Gastroesophageal sphincter (tissue), 4 donors: Measurements from ENCODE around the gene KCNK5. TPM values are rescaled to one million over a fixed set of nuclear protein-coding genes. Genes with fewer than 3 reads are reported as not detected.

Source experiments
- ATAC-seq: fragments of 150-250 bp; one replicate; pipeline ENCODE4 v1.9.1; 2016; ENCODE audit warnings: mild to moderate bottlenecking, moderate library complexity
- H3K27ac ChIP-seq, 4 donors: fragments of 200-600 bp; sonication (generic) in 3 of 4; 1 replicate in 3 of 4; 2 replicates in 1 of 4; pipeline ENCODE4 v1.5.1; 2016 to 2019
- H3K27me3 ChIP-seq: fragments of 200-600 bp; sonication (generic); one replicate; pipeline ENCODE4 v1.5.1; 2019
- H3K36me3 ChIP-seq, 2 donors: fragments of 200-600 bp; sonication (generic); one replicate each; pipeline ENCODE4 v1.5.1; 2019; ENCODE audit warnings: control low read depth in 1 of 2
- H3K4me1 ChIP-seq, 3 donors: fragments of 200-600 bp; sonication (generic); 1 replicate in 2 of 3; 2 replicates in 1 of 3; pipeline ENCODE4 v1.5.1; 2016 to 2019; ENCODE audit warnings: control low read depth in 2 of 3
- H3K4me3 ChIP-seq, 2 donors: fragments of 200-600 bp; sonication (generic); one replicate each; pipeline ENCODE4 v1.5.1; 2019; ENCODE audit warnings: mild to moderate bottlenecking in 1 of 2, moderate library complexity in 1 of 2
- H3K9me3 ChIP-seq, 3 donors: fragments of 200-600 bp; sonication (generic); one replicate each; pipeline ENCODE4 v1.5.1; 2017 to 2019; ENCODE audit warnings: control low read depth in 2 of 3
- EP300 ChIP-seq: sonication (generic); formaldehyde crosslinking; IDR thresholded peaks from one replicate; pipeline ENCODE4 v1.6.1; 2017; ENCODE audit warnings: antibody characterized with exemption, mild to moderate bottlenecking
- POLR2A ChIP-seq, 2 donors: fragments of 450-650 bp; IDR thresholded peaks; one replicate each; pipeline ENCODE4 v1.6.1; 2017; ENCODE audit warnings: antibody characterized with exemption in 2 of 2, mild to moderate bottlenecking in 2 of 2, moderate library complexity in 1 of 2
- POLR2AphosphoS5 ChIP-seq: sonication (generic); formaldehyde crosslinking; IDR thresholded peaks from one replicate; pipeline ENCODE4 v1.6.1; 2017; ENCODE audit warnings: antibody characterized with exemption
- WGBS, 2 donors: methylation state at CpG; one replicate each; pipeline ENCODE4 v1.1.5; 2018; ENCODE audit warnings: low coverage in 1 of 2; 5-methylcytosine and 5-hydroxymethylcytosine counted together
- total RNA-seq, 4 donors: library from RNA; depleted of rRNA; stranded (reverse); fragments of >200 nt; gene quantifications; one replicate each; pipeline ENCODE4 v1.1.0, GENCODE V29; 2016
- TF ChIP-seq, protein P1 (sequence below), 4 experiments: fragments of 200-600 bp in 2 of 4; fragments of 450-650 bp in 2 of 4; sonication (generic) in 1 of 4; IDR thresholded peaks; one replicate each; pipeline ENCODE4 v1.5.1; 2017 to 2019; ENCODE audit warnings: antibody characterized with exemption in 4 of 4, mild to moderate bottlenecking in 2 of 4, moderate library complexity in 2 of 4

Gene KCNK5
- total RNA-seq, 4 donors from 2014 or later = 7.3 to 11.5 (median 8.0) TPM

DNA sequence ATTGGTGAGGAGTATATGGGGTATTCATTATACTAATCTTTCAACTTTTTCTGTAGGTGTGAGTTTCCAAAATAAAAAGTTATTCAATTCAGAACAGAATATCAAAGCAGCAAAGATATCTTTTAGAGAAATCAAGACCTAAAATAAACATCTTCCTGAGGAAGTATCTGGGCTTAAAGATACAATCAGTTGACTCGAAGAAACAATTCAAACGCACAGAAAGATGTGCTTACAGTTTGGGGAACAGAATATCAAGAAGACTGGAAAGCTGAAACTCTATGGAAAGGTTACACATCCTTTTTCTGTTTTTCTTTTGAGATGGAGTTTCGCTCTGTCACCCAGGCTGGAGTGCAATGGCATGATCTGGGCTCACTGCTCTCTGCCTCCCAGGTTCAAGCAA lies 78.1 kb downstream of the KCNK5 start:
- whole genome bisulfite sequencing, 2 donors = 47 to 49% methylated on average over 3 of the region's 3 CpGs
- Histone ChIP-seq H3K4me3 (no peak overlapping the region), H3K9me3 (no peaks in the 10 kb centered on the region), H3K4me1 (no peaks in the 10 kb centered on the region), H3K36me3 (no peaks in the 10 kb centered on the region), H3K27ac (no peak overlapping the region), H3K27me3 (peaks cover 53% of the 10 kb centered on the region)
- ATAC-seq = no peak
- TF ChIP-seq POLR2AphosphoS5 = no peak
- no peak for TF ChIP-seq EP300
- TF ChIP-seq POLR2A (IDR thresholded peaks at IDR 0.05) = no peak
- TF ChIP-seq, protein P1, sequence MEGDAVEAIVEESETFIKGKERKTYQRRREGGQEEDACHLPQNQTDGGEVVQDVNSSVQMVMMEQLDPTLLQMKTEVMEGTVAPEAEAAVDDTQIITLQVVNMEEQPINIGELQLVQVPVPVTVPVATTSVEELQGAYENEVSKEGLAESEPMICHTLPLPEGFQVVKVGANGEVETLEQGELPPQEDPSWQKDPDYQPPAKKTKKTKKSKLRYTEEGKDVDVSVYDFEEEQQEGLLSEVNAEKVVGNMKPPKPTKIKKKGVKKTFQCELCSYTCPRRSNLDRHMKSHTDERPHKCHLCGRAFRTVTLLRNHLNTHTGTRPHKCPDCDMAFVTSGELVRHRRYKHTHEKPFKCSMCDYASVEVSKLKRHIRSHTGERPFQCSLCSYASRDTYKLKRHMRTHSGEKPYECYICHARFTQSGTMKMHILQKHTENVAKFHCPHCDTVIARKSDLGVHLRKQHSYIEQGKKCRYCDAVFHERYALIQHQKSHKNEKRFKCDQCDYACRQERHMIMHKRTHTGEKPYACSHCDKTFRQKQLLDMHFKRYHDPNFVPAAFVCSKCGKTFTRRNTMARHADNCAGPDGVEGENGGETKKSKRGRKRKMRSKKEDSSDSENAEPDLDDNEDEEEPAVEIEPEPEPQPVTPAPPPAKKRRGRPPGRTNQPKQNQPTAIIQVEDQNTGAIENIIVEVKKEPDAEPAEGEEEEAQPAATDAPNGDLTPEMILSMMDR (IDR thresholded peaks at IDR 0.05) = no peak

DNA sequence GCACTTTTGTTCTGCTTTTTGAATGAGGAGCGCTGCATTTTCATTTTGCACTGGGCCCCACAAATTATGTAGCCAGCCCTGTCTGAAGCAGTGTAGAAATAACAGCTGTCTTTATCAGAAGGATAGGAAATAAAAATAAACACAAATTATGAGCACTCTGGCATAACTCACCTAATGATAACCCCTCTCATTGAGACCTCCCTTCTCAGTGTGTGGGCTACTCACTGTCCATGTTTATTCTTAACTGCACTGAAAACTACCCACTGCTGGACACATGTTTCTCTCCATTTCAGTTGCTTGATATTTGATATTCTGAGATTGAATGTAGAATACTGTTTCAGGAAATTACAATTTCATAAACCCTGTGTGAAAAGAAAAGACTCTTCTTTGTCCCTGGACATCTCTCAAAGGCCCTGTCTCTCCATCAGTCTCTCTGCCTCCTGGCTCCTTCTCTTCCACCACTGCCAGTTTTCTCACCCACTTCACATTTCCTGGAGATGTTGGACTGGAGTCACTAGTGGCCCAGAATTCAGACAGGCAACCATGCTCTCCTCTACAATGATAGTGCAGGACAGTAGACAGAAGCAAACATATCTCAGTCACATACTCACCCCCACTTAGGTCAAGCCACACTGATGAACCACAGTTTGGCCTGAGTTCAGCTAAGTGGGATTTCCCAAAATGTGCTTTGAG lies 84.6 kb downstream of the KCNK5 start:
- WGBS, 2 donors = 60 to 89% methylated on average over 1 of the region's 1 CpG
- TF ChIP-seq EP300 (no peak), POLR2AphosphoS5 (no peak), POLR2A (IDR thresholded peaks at IDR 0.05) (no peak)
- TF ChIP-seq, protein P1 (IDR thresholded peaks at IDR 0.05) = no peak
- Histone ChIP-seq H3K4me3 (no peak overlapping the region), H3K27me3 (peaks cover 54% of the 10 kb centered on the region), H3K36me3 (no peaks in the 10 kb centered on the region), H3K27ac (no peak overlapping the region), H3K9me3 (no peaks in the 10 kb centered on the region), H3K4me1 (no peaks in the 10 kb centered on the region)
- no peak for ATAC-seq

DNA sequence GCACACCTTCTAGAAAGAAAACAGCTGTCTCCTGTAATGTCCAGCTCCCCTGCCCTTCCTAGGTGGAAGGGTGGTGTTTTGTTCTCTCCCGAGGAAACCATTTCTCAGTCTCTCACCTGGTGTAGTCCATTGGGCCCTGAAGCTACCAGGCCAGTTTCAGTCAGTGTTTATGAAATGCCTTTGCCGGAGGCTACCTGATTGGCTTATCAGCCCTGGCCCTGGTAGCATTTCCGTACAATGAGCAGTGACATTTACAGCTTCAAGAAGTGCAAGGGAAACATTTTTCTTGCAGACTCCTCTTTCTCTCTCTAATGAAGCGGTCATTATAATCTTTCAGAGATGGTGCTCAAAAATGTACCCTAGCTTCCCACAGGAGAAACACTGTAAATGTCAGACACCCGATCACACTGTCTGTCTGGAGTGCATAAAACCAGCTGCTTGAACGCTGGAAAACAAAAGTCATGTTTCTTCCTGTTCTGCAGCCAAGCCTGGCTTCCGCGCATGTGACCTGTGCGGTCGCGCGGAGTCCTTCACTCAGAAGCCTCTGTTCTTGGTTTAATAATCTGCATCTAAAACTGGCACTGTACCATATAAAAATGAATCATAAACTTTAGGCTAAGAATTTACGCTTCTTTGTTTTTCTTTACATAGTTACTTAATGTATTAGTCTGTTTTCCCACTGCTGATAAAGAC lies 85.9 kb downstream of the KCNK5 start:
- H3K4me3 ChIP-seq = no peak overlapping the region
- peaks cover 54% of the 10 kb centered on the region for H3K27me3 ChIP-seq
- H3K27ac ChIP-seq = no peak overlapping the region
- TF ChIP-seq POLR2A (IDR thresholded peaks at IDR 0.05) (no peak), EP300 (no peak), POLR2AphosphoS5 (no peak)
- TF ChIP-seq, protein P1 (IDR thresholded peaks at IDR 0.05) = no peak
- H3K4me1 ChIP-seq = no peaks in the 10 kb centered on the region
- H3K9me3 ChIP-seq = peaks cover 0 to 10% (median 0%) of the 10 kb centered on the region in 3 donors
- WGBS, 2 donors = 42 to 46% methylated on average over 8 to 13 of the region's 13 CpGs
- no peak for ATAC-seq
- H3K36me3 ChIP-seq = no peaks in the 10 kb centered on the region

DNA sequence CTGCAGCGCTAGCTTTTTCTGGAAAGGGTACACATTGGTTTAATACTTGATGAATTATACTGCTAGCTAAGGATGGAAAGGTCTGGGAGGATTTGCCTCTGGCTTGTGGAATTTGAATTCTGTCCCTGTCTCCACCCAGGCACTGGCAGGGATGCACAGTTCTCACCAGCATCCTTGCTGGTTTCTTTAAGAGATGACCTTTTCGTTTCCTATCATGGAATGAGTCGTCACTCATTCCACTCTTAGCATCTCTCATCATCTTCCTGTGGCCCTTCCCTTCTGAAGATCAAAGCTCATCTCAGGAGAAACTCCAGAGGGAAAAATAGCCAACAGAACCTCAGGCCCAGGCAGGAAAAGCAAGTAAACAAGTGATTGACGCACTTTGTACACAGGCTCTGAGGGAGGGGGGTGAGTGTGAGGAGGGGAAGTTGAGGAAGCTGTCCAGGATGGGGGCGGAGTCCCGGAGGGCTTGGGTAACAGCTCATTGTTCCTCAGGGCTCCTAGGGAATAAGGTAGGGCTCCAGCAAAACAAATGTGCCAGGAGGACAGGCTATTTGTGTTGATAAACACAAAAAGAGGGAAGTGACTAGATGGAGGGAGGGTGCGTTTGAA lies 88.6 kb downstream of the KCNK5 start:
- Histone ChIP-seq H3K27ac (no peak overlapping the region), H3K36me3 (no peaks in the 10 kb centered on the region), H3K27me3 (peaks cover 40% of the 10 kb centered on the region), H3K9me3 (peaks cover 0 to 16% (median 0%) of the 10 kb centered on the region in 3 donors), H3K4me3 (no peak overlapping the region), H3K4me1 (no peaks in the 10 kb centered on the region)
- TF ChIP-seq POLR2A (IDR thresholded peaks at IDR 0.05) = no peak
- TF ChIP-seq, protein P1 (IDR thresholded peaks at IDR 0.05) = no peak
- no peak for TF ChIP-seq POLR2AphosphoS5
- TF ChIP-seq EP300 = no peak
- WGBS, 2 donors = 17 to 63% methylated on average over 1 to 7 of the region's 7 CpGs
- ATAC-seq = no peak

Other genes starting within 250 kb of the KCNK5 start
- under 1 TPM in 1 of 4 donors, not detected in 3; 0.54 TPM for gene GLP1R, start 180.7 kb downstream of the KCNK5 start, total RNA-seq
- gene SAYSD1, start 114.3 kb downstream of the KCNK5 start, total RNA-seq = 10 to 100 TPM; 16.4 to 23.2 (median 20.7) TPM
- gene KCNK17, start 84.9 kb upstream of the KCNK5 start, total RNA-seq = under 1 TPM in 2 of 4 donors, not detected in 2; 0.27 to 0.47 TPM
- gene KCNK16, start 93.2 kb upstream of the KCNK5 start, total RNA-seq = not detected